GM06990 (cell line): ENCODE results near the gene ZBTB7C.

Experiments
- DNase-seq: peaks from one replicate; pipeline ENCODE4 v3.0.0-alpha.2; 2011; ENCODE audit not compliant: insufficient read length; ENCODE audit errors: extremely low read depth
- H3K27me3 ChIP-seq: replicated peaks from 2 replicates; pipeline ENCODE4 v1.6.0; 2011; ENCODE audit warnings: low read length; ENCODE audit not compliant: control insufficient read depth, insufficient read depth
- H3K36me3 ChIP-seq: 2 replicates; pipeline ENCODE4 v1.5.1; 2011; ENCODE audit warnings: low read length; ENCODE audit not compliant: control insufficient read depth, insufficient read depth
- H3K4me3 ChIP-seq: replicated peaks from 2 replicates; pipeline ENCODE4 v1.5.1; 2011; ENCODE audit warnings: low read depth, mild to moderate bottlenecking, control low read depth, low read length
- TF ChIP-seq, protein P1 (sequence below): IDR thresholded peaks from 2 replicates; pipeline ENCODE4 v1.5.1; 2011; ENCODE audit warnings: low read length, control low read depth, mild to moderate bottlenecking, inconsistent platforms; ENCODE audit not compliant: insufficient read depth, poor library complexity, severe bottlenecking

The ZBTB7C gene

DNA sequence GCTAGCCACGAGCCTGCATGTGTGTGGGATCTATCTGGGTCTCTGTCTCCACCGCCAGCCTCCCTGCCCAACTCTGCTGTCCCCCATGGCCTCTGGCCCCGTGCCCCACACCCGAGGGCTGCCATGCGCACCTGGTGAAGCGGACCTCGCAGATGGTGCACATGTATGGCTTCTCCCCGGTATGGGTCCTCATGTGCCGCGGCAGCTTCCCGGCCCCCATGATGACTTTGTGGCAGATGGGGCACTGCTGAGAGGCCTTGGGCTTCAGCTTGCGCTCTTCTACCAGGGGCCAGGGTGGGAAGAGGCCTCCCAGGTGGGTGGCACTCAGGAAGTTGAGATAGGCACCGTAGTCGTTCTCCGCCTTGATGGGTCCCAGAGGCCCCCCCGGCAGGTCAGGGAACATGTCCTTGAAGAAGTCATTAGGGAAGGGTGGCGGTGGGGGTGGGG, 369.4 kb downstream of the ZBTB7C start:
- TF ChIP-seq, protein P1, sequence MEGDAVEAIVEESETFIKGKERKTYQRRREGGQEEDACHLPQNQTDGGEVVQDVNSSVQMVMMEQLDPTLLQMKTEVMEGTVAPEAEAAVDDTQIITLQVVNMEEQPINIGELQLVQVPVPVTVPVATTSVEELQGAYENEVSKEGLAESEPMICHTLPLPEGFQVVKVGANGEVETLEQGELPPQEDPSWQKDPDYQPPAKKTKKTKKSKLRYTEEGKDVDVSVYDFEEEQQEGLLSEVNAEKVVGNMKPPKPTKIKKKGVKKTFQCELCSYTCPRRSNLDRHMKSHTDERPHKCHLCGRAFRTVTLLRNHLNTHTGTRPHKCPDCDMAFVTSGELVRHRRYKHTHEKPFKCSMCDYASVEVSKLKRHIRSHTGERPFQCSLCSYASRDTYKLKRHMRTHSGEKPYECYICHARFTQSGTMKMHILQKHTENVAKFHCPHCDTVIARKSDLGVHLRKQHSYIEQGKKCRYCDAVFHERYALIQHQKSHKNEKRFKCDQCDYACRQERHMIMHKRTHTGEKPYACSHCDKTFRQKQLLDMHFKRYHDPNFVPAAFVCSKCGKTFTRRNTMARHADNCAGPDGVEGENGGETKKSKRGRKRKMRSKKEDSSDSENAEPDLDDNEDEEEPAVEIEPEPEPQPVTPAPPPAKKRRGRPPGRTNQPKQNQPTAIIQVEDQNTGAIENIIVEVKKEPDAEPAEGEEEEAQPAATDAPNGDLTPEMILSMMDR = no peak
- no peaks in the 10 kb centered on the region; the same call in none of the 2 replicates for H3K27me3 ChIP-seq
- H3K36me3 ChIP-seq = no peaks in the 10 kb centered on the region
- H3K4me3 ChIP-seq = no peak overlapping the region
- DNase-seq = no peak

DNA sequence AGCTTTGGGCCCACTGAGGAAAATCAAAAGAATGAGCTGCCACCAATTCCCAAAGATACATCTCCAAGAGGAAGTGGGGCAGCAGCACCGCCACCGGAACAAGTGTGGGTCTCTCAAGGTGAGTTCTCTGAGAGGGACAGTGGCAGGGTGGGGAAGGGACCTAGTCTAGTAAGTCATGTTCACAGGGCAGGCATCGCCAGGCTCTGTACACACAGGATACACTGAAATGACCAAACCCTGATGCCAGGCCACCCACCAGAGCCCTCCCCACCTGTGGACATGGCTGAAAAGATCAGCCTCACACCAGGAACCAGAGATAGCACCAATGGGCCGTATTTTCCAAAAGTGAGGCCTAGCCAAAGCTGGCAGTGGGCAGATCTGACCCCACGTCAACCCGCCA, 370.5 kb downstream of the ZBTB7C start:
- no peaks in the 10 kb centered on the region for H3K36me3 ChIP-seq

DNA sequence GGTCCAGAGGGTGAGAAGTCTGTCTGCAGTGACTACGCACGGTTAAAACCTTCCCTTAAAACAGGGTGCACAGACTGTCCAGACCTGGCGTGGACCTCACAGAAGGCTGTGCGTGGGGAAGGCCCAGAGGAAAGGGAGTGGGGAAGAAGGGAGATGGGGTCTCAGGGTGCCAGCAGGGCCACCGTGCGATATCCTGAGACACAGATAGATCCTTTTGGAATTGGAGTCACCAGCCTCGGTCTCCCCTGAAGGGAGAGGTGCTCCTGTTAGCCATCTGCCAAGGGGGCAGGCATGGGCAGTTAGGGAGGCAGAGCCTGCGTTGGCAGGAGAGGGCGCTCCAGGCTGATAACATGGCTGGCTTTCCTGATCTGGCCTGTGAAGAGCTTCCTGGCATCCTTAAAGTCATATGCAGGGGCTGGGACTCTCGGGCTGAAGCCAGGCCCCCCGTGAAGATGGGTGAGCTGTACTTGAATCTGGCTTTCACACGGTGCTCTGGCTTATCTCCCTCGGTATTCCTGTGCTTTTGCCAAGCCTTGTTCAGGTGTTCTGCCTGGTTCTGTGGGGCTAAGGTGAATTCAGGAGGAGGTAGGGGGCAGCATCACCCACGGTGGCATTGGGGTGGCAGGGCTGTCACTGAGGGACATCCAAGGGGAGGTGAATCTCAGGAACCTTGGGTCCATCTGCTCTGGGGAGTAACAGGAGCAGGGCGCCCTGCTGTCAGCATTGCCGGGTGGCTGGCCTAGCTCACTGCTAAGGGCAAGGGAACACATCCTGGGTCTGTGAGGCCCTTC, 371.5 kb downstream of the ZBTB7C start:
- no peak for DNase-seq
- TF ChIP-seq, protein P1 = peak; percentile 15

More for the DNA sequence above, 370.5 kb downstream of the ZBTB7C start:
- DNase-seq = no peak
- TF ChIP-seq, protein P1 = no peak
- no peaks in the 10 kb centered on the region; the same call in none of the 2 replicates for H3K27me3 ChIP-seq
- H3K4me3 ChIP-seq = no peak overlapping the region

DNA sequence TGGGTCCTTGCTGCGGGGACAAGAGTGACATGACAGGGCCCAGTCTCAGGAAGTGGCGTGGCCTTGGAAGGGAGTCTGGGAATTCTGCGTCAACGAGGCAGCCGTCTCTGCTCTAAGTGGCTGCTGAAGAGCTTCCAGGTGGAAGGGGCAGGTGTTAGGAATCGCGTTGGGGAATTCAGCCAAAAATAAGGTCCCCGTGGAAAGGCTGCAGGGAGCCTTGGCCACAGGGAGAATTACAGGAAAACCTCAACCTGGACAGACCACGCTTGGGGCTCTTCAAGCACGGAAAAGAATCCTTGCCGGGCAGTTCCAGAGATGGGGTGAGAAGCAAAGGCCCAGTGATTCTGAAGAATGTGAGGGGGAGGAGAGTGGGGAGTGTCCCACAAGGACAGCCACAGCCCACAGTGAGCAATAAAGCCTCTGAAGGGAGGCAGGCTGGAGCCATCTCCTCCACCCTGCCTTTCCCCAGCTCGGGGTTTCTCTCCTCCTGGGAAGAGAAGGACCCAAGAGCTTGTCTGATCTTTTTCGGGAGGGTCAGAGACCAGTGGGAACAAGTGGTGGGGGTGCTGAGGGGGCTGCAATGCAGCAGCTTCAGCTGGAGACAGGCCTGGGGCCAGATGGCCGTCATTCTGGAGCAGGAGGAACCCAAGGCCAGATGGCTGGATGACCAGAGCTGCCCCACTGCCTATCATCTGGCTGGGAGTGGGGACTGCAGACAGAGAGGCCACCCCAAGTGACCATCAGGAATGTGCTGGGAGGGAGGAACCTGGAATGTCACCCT, 372.4 kb downstream of the ZBTB7C start:
- Histone ChIP-seq H3K4me3 (no peak overlapping the region), H3K36me3 (no peaks in the 10 kb centered on the region), H3K27me3 (peaks cover 2% of the 10 kb centered on the region)
- DNase-seq = no peak
- TF ChIP-seq, protein P1 = no peak

More for the DNA sequence above, 371.5 kb downstream of the ZBTB7C start:
- Histone ChIP-seq H3K27me3 (peaks cover 2% of the 10 kb centered on the region), H3K36me3 (no peaks in the 10 kb centered on the region), H3K4me3 (no peak overlapping the region)

DNA sequence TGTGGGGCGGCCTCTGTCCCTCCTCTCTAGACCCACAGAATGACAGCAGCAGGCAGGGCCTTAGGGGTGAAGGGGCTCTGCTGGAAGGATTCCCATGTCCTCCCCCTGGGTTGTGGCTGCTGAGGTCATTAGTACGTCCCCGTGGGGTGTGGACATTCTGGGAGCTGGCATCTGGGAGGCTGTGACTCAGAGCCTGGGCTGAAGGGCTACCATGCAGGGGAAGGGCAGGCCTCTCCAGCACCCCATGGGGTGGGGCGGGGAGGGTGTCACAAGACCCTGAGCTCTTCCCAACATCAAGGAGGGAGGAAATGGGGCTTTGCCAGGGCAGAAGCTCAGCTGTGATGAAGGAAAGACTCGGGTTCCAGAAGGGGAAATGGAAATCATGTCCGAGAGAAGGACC, 373.0 kb downstream of the ZBTB7C start:
- no peak for DNase-seq
- TF ChIP-seq, protein P1 = no peak
- H3K27me3 ChIP-seq = peaks cover 2% of the 10 kb centered on the region
- H3K36me3 ChIP-seq = no peaks in the 10 kb centered on the region
- no peak overlapping the region for H3K4me3 ChIP-seq
